GM23248 (cell line): ENCODE measurements around the gene NALCN.

Experiments used
- EZH2 ChIP-seq: fragments of 200-600 bp; sonication (generic); IDR thresholded peaks from 2 replicates; pipeline ENCODE4 v1.6.1; 2018; ENCODE audit warnings: antibody characterized with exemption, mild to moderate bottlenecking; ENCODE audit not compliant: insufficient read depth, poor library complexity, severe bottlenecking
- EZH2phosphoT487 ChIP-seq: fragments of 200-600 bp; sonication (generic); IDR thresholded peaks from 2 replicates; pipeline ENCODE4 v1.6.1; 2018; ENCODE audit warnings: antibody characterized with exemption, moderate library complexity, mild to moderate bottlenecking, low read depth; ENCODE audit not compliant: insufficient read depth

GRCh38 chr13:101354895-101355294 is 61.4 kb downstream of the NALCN start:
- TF ChIP-seq EZH2phosphoT487, result no peak
- no peak for TF ChIP-seq EZH2
